HG03457 (cell line): ENCODE results near the gene NENF.

Source experiments
- ATAC-seq: cut with Tn5 transposase; IDR thresholded peaks from one replicate; pipeline ENCODE4 v1.9.1; 2021; ENCODE audit warnings: moderate number of reproducible peaks; ENCODE audit not compliant: unreplicated experiment

NENF gene

GRCh38 chr1:212430955-212431394, 1.7 kb upstream of the NENF start:
- no peak for ATAC-seq

DNA sequence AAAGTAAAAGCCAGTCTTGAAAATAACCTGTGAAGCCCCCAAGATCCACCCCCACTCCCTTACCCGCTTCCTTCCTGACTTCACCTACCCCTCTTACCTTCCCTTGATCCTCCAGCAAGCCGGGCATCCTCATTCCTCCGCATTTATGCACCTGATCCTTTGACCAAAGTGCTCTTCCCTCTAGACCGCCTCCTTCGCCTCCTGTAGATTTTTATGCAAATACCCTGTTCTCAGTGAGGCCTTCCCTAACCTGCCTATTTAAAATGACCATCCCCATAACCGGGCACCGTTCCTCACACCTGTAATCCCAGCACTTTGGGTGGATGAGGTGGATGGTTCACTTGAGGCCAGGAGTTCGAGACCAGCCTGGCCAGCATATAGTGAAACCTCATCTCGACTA, 1.1 kb upstream of the NENF start:
- ATAC-seq: no peak

GRCh38 chr1:212432272-212432660, 454 bp upstream of the NENF start:
- no peak for ATAC-seq

GRCh38 chr1:212433577-212434462, 1.1 kb downstream of the NENF start:
- ATAC-seq: no peak

GRCh38 chr1:212434992-212435391, 2.3 kb downstream of the NENF start:
- ATAC-seq: no peak

DNA sequence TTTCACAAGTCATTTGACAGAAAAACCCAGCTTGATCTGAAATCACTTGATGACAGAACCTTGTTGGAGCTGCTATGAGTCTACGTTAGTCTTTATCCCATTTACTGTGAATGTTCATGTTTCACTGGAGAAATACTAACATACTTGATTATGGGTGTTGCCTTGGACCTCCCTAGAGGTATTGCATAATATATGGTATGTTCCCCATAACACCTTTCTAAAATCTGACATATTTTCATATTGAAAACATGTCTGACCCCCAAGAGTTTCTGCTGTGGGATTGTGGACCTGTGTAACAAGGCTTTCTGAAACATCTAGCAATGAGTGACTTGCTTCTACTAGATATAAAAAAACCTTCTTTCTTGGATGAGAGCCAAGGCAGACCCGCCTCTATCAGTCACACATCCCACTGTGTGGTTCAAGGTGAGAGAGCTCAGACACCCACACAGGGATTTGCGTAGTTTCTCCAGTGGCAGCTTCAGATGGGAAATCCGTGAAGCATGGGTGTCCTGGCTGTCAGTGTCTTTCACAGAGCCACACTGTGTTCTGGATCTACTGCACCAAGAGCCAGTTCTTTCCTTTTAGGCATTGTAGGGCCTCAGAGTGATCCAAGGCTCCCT, 4.6 kb downstream of the NENF start:
- ATAC-seq: no peak

DNA sequence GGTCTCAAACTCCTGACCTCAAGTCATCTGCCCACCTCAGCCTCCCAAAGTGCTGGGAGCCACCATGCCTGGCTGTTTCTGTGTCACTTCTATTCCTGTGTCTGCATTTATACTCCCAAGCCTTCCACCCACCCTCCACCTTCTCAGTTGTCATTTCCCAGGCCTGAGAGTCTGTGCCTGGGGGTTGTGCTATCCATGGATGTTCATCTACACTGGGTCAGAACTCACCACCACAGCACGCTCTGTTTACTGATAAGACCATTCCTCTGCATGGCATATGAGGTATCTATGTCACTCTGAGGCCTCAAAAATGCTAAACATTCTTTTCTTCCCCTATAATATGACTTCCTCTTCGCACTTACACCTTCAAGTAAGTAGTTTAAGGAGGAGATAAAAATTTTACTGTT, 6.1 kb downstream of the NENF start:
- no peak for ATAC-seq

DNA sequence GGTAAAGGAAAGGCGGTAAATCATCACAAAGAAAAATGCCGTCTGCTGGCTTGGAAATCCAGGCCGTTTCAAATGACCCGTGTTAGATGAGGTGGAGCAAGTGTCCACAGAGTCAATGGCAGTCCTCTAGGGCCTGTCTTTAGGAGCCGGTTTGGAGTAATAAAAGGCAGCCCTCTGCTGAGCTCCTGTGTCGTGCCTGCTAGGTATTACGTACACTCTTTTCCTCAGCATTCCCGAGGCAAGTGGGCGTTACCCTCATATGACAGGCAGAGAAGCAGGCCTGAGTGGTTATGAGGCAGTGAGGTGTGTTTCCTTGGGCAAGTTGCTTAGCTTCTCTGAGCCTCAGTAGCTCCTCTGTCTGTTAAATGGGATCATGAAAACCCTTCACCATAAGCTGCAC, 7.7 kb downstream of the NENF start:
- ATAC-seq: no peak

- ATAC-seq: no peak
Measured at GRCh38 chr1:212442408-212442807, 9.7 kb downstream of the NENF start.

GRCh38 chr1:212446333-212446732, 13.6 kb downstream of the NENF start:
- ATAC-seq: no peak

- no peak for ATAC-seq
Measured at GRCh38 chr1:212447478-212447877, 14.8 kb downstream of the NENF start.

GRCh38 chr1:212450331-212450881, 17.7 kb downstream of the NENF start:
- no peak for ATAC-seq

DNA sequence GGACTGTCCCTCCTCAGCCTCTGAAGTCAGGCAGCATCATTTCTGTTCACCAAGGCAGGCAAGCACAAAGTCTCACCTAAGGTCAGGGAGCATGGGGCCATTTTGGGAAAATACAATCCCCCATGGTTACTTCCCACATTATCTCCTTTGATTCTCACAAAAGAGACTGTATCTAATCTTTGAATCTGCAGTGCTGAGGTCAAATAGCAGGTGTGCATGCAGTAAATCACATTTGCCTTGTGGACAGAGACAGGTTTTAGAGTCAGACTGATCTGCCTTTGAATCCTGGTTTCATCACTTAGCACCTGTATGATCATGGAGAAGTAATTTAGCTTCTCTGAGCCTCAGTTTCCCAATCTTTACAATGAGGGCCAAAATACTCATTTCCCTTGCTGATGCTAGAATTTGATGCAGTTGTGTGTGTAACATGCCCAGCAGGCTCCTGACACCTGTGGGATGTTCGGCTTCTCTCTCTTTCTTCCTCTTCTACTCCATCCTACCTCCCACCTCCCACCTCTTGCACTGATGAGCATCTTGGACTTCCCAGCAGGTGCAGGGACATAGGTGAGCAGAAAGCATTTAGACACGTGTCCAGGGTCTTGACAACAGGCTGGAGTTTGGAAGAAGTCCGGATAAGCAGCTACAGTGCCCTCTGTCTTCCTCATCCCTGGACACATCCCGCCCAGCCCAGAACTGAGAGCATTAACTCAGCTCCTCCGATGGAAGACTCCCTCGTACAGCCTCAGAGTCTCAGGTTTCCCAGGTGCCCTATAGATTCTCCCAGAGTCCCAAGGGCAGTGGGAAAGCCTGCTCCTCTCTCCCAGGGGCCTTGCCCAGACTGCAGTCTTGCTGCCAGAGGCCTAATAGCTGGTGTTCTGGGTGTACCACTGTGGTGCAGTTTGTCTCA, 18.9 kb downstream of the NENF start:
- no peak for ATAC-seq

GRCh38 chr1:212452323-212453155, 19.8 kb downstream of the NENF start:
- no peak for ATAC-seq

GRCh38 chr1:212453156-212453857, 20.6 kb downstream of the NENF start:
- ATAC-seq: no peak

DNA sequence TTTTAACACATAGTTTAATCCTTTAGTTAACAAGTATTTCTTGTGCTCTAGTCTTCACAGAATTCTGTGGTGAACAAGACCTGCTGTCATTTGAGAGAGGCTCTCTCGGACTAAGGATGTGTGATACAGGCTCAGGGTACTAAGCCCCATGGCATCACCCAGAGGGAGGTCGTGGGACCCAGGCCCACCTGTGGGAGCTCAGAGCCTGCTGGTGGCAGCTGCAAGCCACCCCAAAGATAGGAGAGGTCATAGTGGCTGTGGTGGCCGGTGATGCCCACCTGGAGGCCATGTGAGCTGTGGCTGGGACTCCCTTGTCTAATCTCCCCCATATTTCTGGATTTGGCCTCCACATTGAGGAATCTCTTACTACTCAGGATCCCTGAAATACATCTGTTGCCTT, 22.0 kb downstream of the NENF start:
- ATAC-seq: no peak

GRCh38 chr1:212455401-212455800, 22.7 kb downstream of the NENF start:
- no peak for ATAC-seq

- ATAC-seq: no peak
Measured at GRCh38 chr1:212455803-212456528, 23.2 kb downstream of the NENF start.
